K562 (cell line): ENCODE measurements around the gene METTL25. TPM values are rescaled to one million over a fixed set of nuclear protein-coding genes. Genes with fewer than 3 reads are reported as not detected.

Experiments used
- ATAC-seq: fragments of 200-7000 bp; cut with Tn5 transposase; 3 replicates; pipeline ENCODE4 v1.9.1; 2020; ENCODE audit warnings: moderate library complexity
- BruUV-seq: library from RNA; stranded (reverse); fragments of 400-500 nt; replicated peaks from 2 replicates; lab custom pipeline; 2021; lab: Mats Ljungman, UMichigan
- CTCF ChIA-PET: fragments of 300-600 bp; formaldehyde crosslinking; extraction: SDS; loops from one replicate; lab custom pipeline; 2021; ENCODE audit warnings: low intra/inter-chr PET ratio; lab: Yijun Ruan, JAX
- POLR2A ChIA-PET: fragments of 300-600, 350-650 bp; sonication (Branson Sonifier 250); formaldehyde crosslinking; extraction: SDS; loops from one replicate; lab custom pipeline; 2021; ENCODE audit warnings: antibody characterized with exemption, inconsistent platforms; lab: Yijun Ruan, JAX
- DNase-seq, 4 experiments: peaks; one replicate each; pipeline versions ENCODE4 v3.0.0 to v3.0.0-alpha.2; 2011 to 2018; ENCODE audit warnings: low spot score in 3 of 4, mixed read lengths in 3 of 4; ENCODE audit errors: extremely low read depth in 1 of 4
- FAIRE-seq: peaks from 2 replicates; lab custom pipeline; 2011; peaks lifted over from hg19 to GRCh38; lab: Jason Lieb, UNC
- H2AFZ ChIP-seq: 2 replicates; pipeline ENCODE4 v1.6.0; 2011; ENCODE audit warnings: low read depth, low read length, control low read depth, inconsistent platforms
- H3K27ac ChIP-seq: fragments of 200-600 bp; 3 replicates; pipeline ENCODE4 v1.8.0; 2011; ENCODE audit warnings: low read depth, mild to moderate bottlenecking, control low read depth, inconsistent platforms, low read length, moderate library complexity, mixed read lengths; ENCODE audit errors: extremely low read depth
- H3K27me3 ChIP-seq, 2 experiments: fragments of 300-600 bp in 1 of 2; 2 replicates in 1 of 2; 3 replicates in 1 of 2; pipeline versions ENCODE4 v1.6.0 to v1.8.0; 2011; ENCODE audit warnings: inconsistent platforms in 2 of 2, low read length in 2 of 2, mild to moderate bottlenecking in 1 of 2, mixed read lengths in 1 of 2, moderate library complexity in 1 of 2; ENCODE audit not compliant: control insufficient read depth in 2 of 2, insufficient read depth in 2 of 2
- H3K36me3 ChIP-seq: fragments of 300-600 bp; 3 replicates; pipeline ENCODE4 v1.8.0; 2011; ENCODE audit warnings: mild to moderate bottlenecking, low read length, inconsistent platforms; ENCODE audit not compliant: control insufficient read depth, insufficient read depth
- H3K4me1 ChIP-seq, 2 experiments: fragments of 200-600 bp in 1 of 2; replicated peaks in 1 of 2; 2 replicates in 1 of 2; 3 replicates in 1 of 2; pipeline versions ENCODE4 v1.5.1 to v1.8.0; 2011; ENCODE audit warnings: inconsistent platforms in 2 of 2, low read length in 2 of 2, mild to moderate bottlenecking in 1 of 2, mixed read lengths in 1 of 2, moderate library complexity in 1 of 2; ENCODE audit not compliant: control insufficient read depth in 2 of 2, insufficient read depth in 2 of 2
- H3K4me2 ChIP-seq: 2 replicates; pipeline ENCODE4 v1.6.1; 2011; ENCODE audit warnings: low read length, control low read depth, inconsistent platforms, mixed read lengths; ENCODE audit not compliant: insufficient read depth
- H3K4me3 ChIP-seq: fragments of 200-600 bp; sonication (generic), shearing (Covaris generic); 2 replicates; pipeline ENCODE4 v1.5.1; 2016; ENCODE audit warnings: control low read depth, inconsistent platforms
- H3K79me2 ChIP-seq: fragments of 200-600 bp; 3 replicates; pipeline ENCODE4 v1.8.0; 2011; ENCODE audit warnings: low read length, inconsistent platforms; ENCODE audit not compliant: control insufficient read depth, insufficient read depth
- H3K9ac ChIP-seq, 2 experiments: 2 replicates each; pipeline versions ENCODE4 v1.6.0 to v1.6.1; 2011; ENCODE audit warnings: low read depth in 2 of 2, low read length in 2 of 2, control low read depth in 1 of 2, inconsistent platforms in 1 of 2, mild to moderate bottlenecking in 1 of 2, mixed read lengths in 1 of 2; ENCODE audit not compliant: insufficient read depth in 1 of 2
- H3K9me1 ChIP-seq: one replicate; pipeline ENCODE4 v1.6.0; 2011; ENCODE audit warnings: inconsistent platforms, mild to moderate bottlenecking, low read length, moderate library complexity; ENCODE audit not compliant: control insufficient read depth, insufficient read depth
- H3K9me3 ChIP-seq: replicated peaks from 2 replicates; pipeline ENCODE4 v1.5.1; 2011; ENCODE audit warnings: low read depth, low read length, inconsistent platforms; ENCODE audit not compliant: control insufficient read depth, insufficient read depth
- H4K20me1 ChIP-seq: replicated peaks from 2 replicates; pipeline ENCODE4 v1.6.1; 2011; ENCODE audit warnings: low read length, inconsistent platforms, mixed read lengths; ENCODE audit not compliant: control insufficient read depth, insufficient read depth
- DMBX1 ChIP-seq: fragments of 250-450 bp; sonication (Bioruptor Pico); IDR thresholded peaks from 2 replicates; pipeline ENCODE4 v1.8.0; 2022; ENCODE audit warnings: inconsistent platforms, mild to moderate bottlenecking, moderate library complexity, borderline replicate concordance
- GTF2F1 ChIP-seq: IDR thresholded peaks from 2 replicates; pipeline ENCODE4 v1.6.1; 2011; ENCODE audit warnings: low read depth, low read length, improper control_type of control experiment
- KDM5B ChIP-seq: fragments of 200-600 bp; sonication (generic); IDR thresholded peaks from 2 replicates; pipeline ENCODE4 v1.6.1; 2012; ENCODE audit warnings: low read depth, mild to moderate bottlenecking, moderate library complexity, low read length, control low read depth, inconsistent platforms; ENCODE audit not compliant: insufficient replicate concordance
- NBN ChIP-seq: fragments of 450-650 bp; IDR thresholded peaks from 2 replicates; pipeline ENCODE4 v1.6.1; 2016; ENCODE audit warnings: low read depth, mild to moderate bottlenecking
- NFXL1 ChIP-seq: fragments of 450-650 bp; formaldehyde crosslinking; IDR thresholded peaks from 2 replicates; pipeline ENCODE4 v1.4.0; 2021; ENCODE audit warnings: mild to moderate bottlenecking
- POLR2AphosphoS2 ChIP-seq: IDR thresholded peaks from 2 replicates; pipeline ENCODE4 v1.6.1; 2012; ENCODE audit warnings: low read length, improper control_type of control experiment
- PYGO2 ChIP-seq: fragments of 450-650 bp; IDR thresholded peaks from 2 replicates; pipeline ENCODE4 v1.6.1; 2016; ENCODE audit warnings: mild to moderate bottlenecking, missing genetic modification characterization, moderate library complexity, missing compliant biosample characterization
- RBBP5 ChIP-seq: fragments of 200-600 bp; sonication (generic); IDR thresholded peaks from 2 replicates; pipeline ENCODE4 v1.6.1; 2012; ENCODE audit warnings: borderline replicate concordance, mild to moderate bottlenecking, low read length, control low read depth, inconsistent platforms; ENCODE audit not compliant: insufficient read depth, poor library complexity, severe bottlenecking
- RBM17 ChIP-seq: fragments of 200-400 bp; formaldehyde crosslinking; IDR thresholded peaks from 2 replicates; pipeline ENCODE4 v1.6.1; 2017; ENCODE audit warnings: low read depth, mild to moderate bottlenecking, low read length, borderline replicate concordance
- RBM25 ChIP-seq: fragments of 200-400 bp; formaldehyde crosslinking; IDR thresholded peaks from 2 replicates; pipeline ENCODE4 v1.6.1; 2018; ENCODE audit warnings: low read length, low read depth, moderate library complexity; ENCODE audit not compliant: severe bottlenecking
- SIN3B ChIP-seq: fragments of 450-650 bp; IDR thresholded peaks from 2 replicates; pipeline ENCODE4 v1.6.1; 2017; ENCODE audit warnings: low read depth, mild to moderate bottlenecking, moderate library complexity
- SRSF1 ChIP-seq: fragments of 200-400 bp; formaldehyde crosslinking; IDR thresholded peaks from 2 replicates; pipeline ENCODE4 v1.6.1; 2017; ENCODE audit warnings: mild to moderate bottlenecking, low read depth, low read length, moderate library complexity
- ZBTB1 ChIP-seq: sonication (generic); formaldehyde crosslinking; IDR thresholded peaks from 2 replicates; pipeline ENCODE4 v1.8.1; 2023; ENCODE audit warnings: missing genetic modification reagents, low read depth, mild to moderate bottlenecking, borderline replicate concordance
- ZNF586 ChIP-seq: fragments of 450-650 bp; formaldehyde crosslinking; conservative IDR thresholded peaks from 2 replicates; pipeline ENCODE4 v1.4.0; 2020; ENCODE audit warnings: mild to moderate bottlenecking, moderate library complexity
- WGBS: fragments of 100-300 bp; shearing (Covaris generic); methylation state at CpG from one replicate; pipeline ENCODE4 v1.1.6; 2016; ENCODE audit warnings: low coverage, mixed read lengths; ENCODE audit not compliant: insufficient coverage; ENCODE audit errors: missing lambda C conversion rate; 5-methylcytosine and 5-hydroxymethylcytosine counted together
- in situ Hi-C: fragments of 300-500 bp; cut with MboI; formaldehyde crosslinking; loops from 4 replicates; pipeline ENCODE4 v1.15.0; 2018; ENCODE audit warnings: inconsistent platforms, mixed read lengths
- intact Hi-C: fragments of 100-400 bp; cut with micrococcal nuclease; formaldehyde crosslinking; loops from 2 replicates; pipeline ENCODE4 v1.14.2; 2022
- polyA plus RNA-seq, 8 experiments: library from polyadenylated mRNA; depleted of rRNA in 4 of 8; stranded (reverse) in 5 of 8; unstranded in 3 of 8; fragments of >200 nt; fragmentation: Nextera tagmentation in 2 of 8; fragmentation: Illumina TruSeq in 1 of 8; extraction: Ambion mirVana in 2 of 8; extraction: Trizol in 1 of 8; gene quantifications; 2 replicates each; pipeline versions ENCODE4 v1.2.1 to v1.2.3, GENCODE V29; 2011 to 2014; ENCODE audit warnings: inconsistent platforms in 1 of 8, missing spikeins in 1 of 8
- total RNA-seq, 7 experiments: library from RNA; depleted of rRNA in 6 of 7; stranded (reverse); fragments of >200 nt in 6 of 7; fragmentation: Illumina TruSeq in 2 of 7; extraction: Trizol in 2 of 7; gene quantifications; 2 replicates each; pipeline versions ENCODE4 v1.2.1 to v1.2.3, GENCODE V29; 2011 to 2021; ENCODE audit warnings: low replicate concordance in 1 of 7
- TF ChIP-seq, protein P1 (sequence below), 2 experiments: fragments of 150-350 bp in 1 of 2; IDR thresholded peaks; 2 replicates each; pipeline ENCODE4 v1.6.1; 2012 to 2016; ENCODE audit warnings: low read depth in 2 of 2, low read length in 2 of 2, mild to moderate bottlenecking in 1 of 2, moderate library complexity in 1 of 2
- TF ChIP-seq, protein P2 (sequence below): sonication (generic); formaldehyde crosslinking; IDR thresholded peaks from 2 replicates; pipeline ENCODE4 v1.8.0; 2022; ENCODE audit warnings: missing genetic modification reagents, mild to moderate bottlenecking, borderline replicate concordance
- TF ChIP-seq, protein P3 (sequence below): fragments of 450-650 bp; formaldehyde crosslinking; IDR thresholded peaks from 2 replicates; pipeline ENCODE4 v1.4.0; 2020; ENCODE audit warnings: mild to moderate bottlenecking, moderate library complexity

The METTL25 gene
- total and polyA plus RNA-seq, 9 of the 15 experiments (the other 6 are each of a cell fraction or from before 2014, with no cell fraction given) = 0.50 to 2.4 (median 1.9) TPM

DNA sequence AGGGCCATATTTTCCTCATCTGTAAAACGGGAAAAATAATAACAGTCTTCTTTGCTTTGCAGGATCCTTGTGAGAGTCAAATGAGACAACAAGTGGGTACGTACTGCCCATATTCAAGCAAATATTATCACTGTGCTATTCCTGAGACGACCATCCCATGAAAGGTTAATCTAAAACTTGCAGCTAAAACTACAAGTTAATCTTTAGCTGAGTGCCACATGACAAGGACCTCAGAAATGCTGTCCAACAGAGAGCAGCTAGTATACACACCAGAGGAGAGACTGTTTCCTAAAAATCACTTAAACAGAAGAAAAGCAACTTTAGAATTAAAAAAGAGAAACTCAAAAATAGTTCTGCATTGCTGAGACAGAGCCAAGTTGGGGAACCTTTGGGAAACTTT, 165.7 kb downstream of the METTL25 start:
- Histone ChIP-seq H4K20me1 (no peaks in the 10 kb centered on the region), H3K27me3 (no peaks in the 10 kb centered on the region), H3K9ac (no peak overlapping the region), H3K4me1 (no peaks in the 10 kb centered on the region), H3K79me2 (no peaks in the 10 kb centered on the region), H3K9me1 (no peaks in the 10 kb centered on the region), H3K9me3 (no peaks in the 10 kb centered on the region), H2AFZ (no peak overlapping the region), H3K4me3 (no peak overlapping the region), H3K36me3 (no peaks in the 10 kb centered on the region), H3K27ac (no peak overlapping the region), H3K4me2 (no peak overlapping the region)
- POLR2A ChIA-PET = no interaction called here
- in situ Hi-C loops = no loop called here
- no TSS peak for BruUV-seq
- WGBS = 0% methylated on average over 3 of the region's 3 CpGs
- ATAC-seq (no peak), DNase-seq (no peak), FAIRE-seq (no peak)
- intact Hi-C loops = no loop called here
- CTCF ChIA-PET = no interaction called here
- TF ChIP-seq PYGO2 (tag) = no peak
- TF ChIP-seq NFXL1 (CRISPR knock-in tag) = no peak
- TF ChIP-seq KDM5B = no peak
- TF ChIP-seq SIN3B = no peak
- no peak for TF ChIP-seq RBM17
- no peak for TF ChIP-seq RBM25
- TF ChIP-seq DMBX1 (CRISPR knock-in tag) = no peak
- no peak for TF ChIP-seq NBN
- TF ChIP-seq POLR2AphosphoS2 = no peak
- no peak for TF ChIP-seq SRSF1
- TF ChIP-seq, protein P1, sequence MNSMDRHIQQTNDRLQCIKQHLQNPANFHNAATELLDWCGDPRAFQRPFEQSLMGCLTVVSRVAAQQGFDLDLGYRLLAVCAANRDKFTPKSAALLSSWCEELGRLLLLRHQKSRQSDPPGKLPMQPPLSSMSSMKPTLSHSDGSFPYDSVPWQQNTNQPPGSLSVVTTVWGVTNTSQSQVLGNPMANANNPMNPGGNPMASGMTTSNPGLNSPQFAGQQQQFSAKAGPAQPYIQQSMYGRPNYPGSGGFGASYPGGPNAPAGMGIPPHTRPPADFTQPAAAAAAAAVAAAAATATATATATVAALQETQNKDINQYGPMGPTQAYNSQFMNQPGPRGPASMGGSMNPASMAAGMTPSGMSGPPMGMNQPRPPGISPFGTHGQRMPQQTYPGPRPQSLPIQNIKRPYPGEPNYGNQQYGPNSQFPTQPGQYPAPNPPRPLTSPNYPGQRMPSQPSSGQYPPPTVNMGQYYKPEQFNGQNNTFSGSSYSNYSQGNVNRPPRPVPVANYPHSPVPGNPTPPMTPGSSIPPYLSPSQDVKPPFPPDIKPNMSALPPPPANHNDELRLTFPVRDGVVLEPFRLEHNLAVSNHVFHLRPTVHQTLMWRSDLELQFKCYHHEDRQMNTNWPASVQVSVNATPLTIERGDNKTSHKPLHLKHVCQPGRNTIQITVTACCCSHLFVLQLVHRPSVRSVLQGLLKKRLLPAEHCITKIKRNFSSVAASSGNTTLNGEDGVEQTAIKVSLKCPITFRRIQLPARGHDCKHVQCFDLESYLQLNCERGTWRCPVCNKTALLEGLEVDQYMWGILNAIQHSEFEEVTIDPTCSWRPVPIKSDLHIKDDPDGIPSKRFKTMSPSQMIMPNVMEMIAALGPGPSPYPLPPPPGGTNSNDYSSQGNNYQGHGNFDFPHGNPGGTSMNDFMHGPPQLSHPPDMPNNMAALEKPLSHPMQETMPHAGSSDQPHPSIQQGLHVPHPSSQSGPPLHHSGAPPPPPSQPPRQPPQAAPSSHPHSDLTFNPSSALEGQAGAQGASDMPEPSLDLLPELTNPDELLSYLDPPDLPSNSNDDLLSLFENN (IDR thresholded peaks at IDR 0.05; ENCODE audit: low read depth in 2 of 2, low read length in 2 of 2) = no peak
- TF ChIP-seq, protein P2, sequence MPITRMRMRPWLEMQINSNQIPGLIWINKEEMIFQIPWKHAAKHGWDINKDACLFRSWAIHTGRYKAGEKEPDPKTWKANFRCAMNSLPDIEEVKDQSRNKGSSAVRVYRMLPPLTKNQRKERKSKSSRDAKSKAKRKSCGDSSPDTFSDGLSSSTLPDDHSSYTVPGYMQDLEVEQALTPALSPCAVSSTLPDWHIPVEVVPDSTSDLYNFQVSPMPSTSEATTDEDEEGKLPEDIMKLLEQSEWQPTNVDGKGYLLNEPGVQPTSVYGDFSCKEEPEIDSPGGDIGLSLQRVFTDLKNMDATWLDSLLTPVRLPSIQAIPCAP = no peak
- TF ChIP-seq, protein P3, sequence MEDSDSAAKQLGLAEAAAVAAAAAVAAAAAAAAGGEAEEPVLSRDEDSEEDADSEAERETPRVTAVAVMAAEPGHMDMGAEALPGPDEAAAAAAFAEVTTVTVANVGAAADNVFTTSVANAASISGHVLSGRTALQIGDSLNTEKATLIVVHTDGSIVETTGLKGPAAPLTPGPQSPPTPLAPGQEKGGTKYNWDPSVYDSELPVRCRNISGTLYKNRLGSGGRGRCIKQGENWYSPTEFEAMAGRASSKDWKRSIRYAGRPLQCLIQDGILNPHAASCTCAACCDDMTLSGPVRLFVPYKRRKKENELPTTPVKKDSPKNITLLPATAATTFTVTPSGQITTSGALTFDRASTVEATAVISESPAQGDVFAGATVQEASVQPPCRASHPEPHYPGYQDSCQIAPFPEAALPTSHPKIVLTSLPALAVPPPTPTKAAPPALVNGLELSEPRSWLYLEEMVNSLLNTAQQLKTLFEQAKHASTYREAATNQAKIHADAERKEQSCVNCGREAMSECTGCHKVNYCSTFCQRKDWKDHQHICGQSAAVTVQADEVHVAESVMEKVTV (CRISPR knock-in tag) = no peak
- no peak for TF ChIP-seq ZBTB1 (CRISPR knock-in tag)
- TF ChIP-seq GTF2F1 = no peak
- TF ChIP-seq ZNF586 (CRISPR knock-in tag) = no peak
- no peak for TF ChIP-seq RBBP5
